Measurements from ENCODE around the gene TSPAN5. TPM values are rescaled to one million over a fixed set of nuclear protein-coding genes. Genes with fewer than 3 reads are reported as not detected.
A peak's percentile ranks its signal among the peaks of the same experiment; 100 is the strongest.

Gene TSPAN5
- total RNA-seq, 1 donor from 2014 or later, result 25.0 TPM

- H3K4me3 Mint-ChIP-seq, result no peak overlapping the region
- no peak for TF ChIP-seq CTCF (conservative IDR thresholded peaks at IDR 0.05)
- DNase-seq (ENCODE audit: low read depth, low spot score), result no peak
- H3K27ac Mint-ChIP-seq (ENCODE audit: unreplicated experiment), result peak overlapping the region; percentile 52
- peaks cover 2% of the 10 kb centered on the region for H3K9me3 Mint-ChIP-seq
- no peaks in the 10 kb centered on the region for H3K36me3 Mint-ChIP-seq (ENCODE audit: low read depth)
- H3K27me3 Mint-ChIP-seq (ENCODE audit: low read depth), result no peaks in the 10 kb centered on the region
- H3K4me1 Mint-ChIP-seq, result peaks cover 42% of the 10 kb centered on the region
These were observed 93.6 kb downstream of the TSPAN5 start for GRCh38 chr4:98564852-98565251.

GRCh38 chr4:98560321-98560720 lies 98.1 kb downstream of the TSPAN5 start:
- H3K4me3 Mint-ChIP-seq, result no peak overlapping the region
- DNase-seq (ENCODE audit: low read depth, low spot score), result no peak
- H3K27ac Mint-ChIP-seq (ENCODE audit: unreplicated experiment), result no peak overlapping the region
- no peak for TF ChIP-seq CTCF (conservative IDR thresholded peaks at IDR 0.05)
- H3K36me3 Mint-ChIP-seq (ENCODE audit: low read depth), result peaks cover 4% of the 10 kb centered on the region
- H3K9me3 Mint-ChIP-seq, result peaks cover 2% of the 10 kb centered on the region
- H3K4me1 Mint-ChIP-seq, result peaks cover 53% of the 10 kb centered on the region
- H3K27me3 Mint-ChIP-seq (ENCODE audit: low read depth), result no peaks in the 10 kb centered on the region

- H3K9me3 Mint-ChIP-seq, result peaks cover 2% of the 10 kb centered on the region
- no peak for TF ChIP-seq CTCF (conservative IDR thresholded peaks at IDR 0.05)
- no peak overlapping the region for H3K4me3 Mint-ChIP-seq
- peaks cover 4% of the 10 kb centered on the region for H3K36me3 Mint-ChIP-seq (ENCODE audit: low read depth)
- DNase-seq (ENCODE audit: low read depth, low spot score), result no peak
- H3K4me1 Mint-ChIP-seq, result peaks cover 47% of the 10 kb centered on the region
- H3K27ac Mint-ChIP-seq (ENCODE audit: unreplicated experiment), result no peak overlapping the region
- H3K27me3 Mint-ChIP-seq (ENCODE audit: low read depth), result no peaks in the 10 kb centered on the region
These were observed 99.8 kb downstream of the TSPAN5 start for GRCh38 chr4:98558471-98559169.

- Mint-ChIP-seq H3K27ac (ENCODE audit: unreplicated experiment) (no peak overlapping the region), H3K36me3 (ENCODE audit: low read depth) (peaks cover 4% of the 10 kb centered on the region), H3K4me1 (peaks cover 47% of the 10 kb centered on the region), H3K4me3 (no peak overlapping the region), H3K27me3 (ENCODE audit: low read depth) (no peaks in the 10 kb centered on the region), H3K9me3 (peaks cover 2% of the 10 kb centered on the region)
- no peak for DNase-seq (ENCODE audit: low read depth, low spot score)
- no peak for TF ChIP-seq CTCF (conservative IDR thresholded peaks at IDR 0.05)
These were observed 101.1 kb downstream of the TSPAN5 start for GRCh38 chr4:98557194-98557892.

- Mint-ChIP-seq H3K4me1 (peaks cover 47% of the 10 kb centered on the region), H3K9me3 (peaks cover 5% of the 10 kb centered on the region), H3K36me3 (ENCODE audit: low read depth) (peaks cover 9% of the 10 kb centered on the region), H3K27me3 (ENCODE audit: low read depth) (no peaks in the 10 kb centered on the region), H3K27ac (ENCODE audit: unreplicated experiment) (no peak overlapping the region), H3K4me3 (no peak overlapping the region)
- no peak for DNase-seq (ENCODE audit: low read depth, low spot score)
- TF ChIP-seq CTCF (conservative IDR thresholded peaks at IDR 0.05), result no peak
These were observed 102.0 kb downstream of the TSPAN5 start for GRCh38 chr4:98556451-98556850.
